ENCODE data around the gene FOXJ1. TPM values are rescaled to one million over a fixed set of nuclear protein-coding genes. Genes with fewer than 3 reads are reported as not detected.

Gene FOXJ1
- total and polyA plus RNA-seq, 4 donors, result under 0.01 to 1.5 TPM; not detected in 2

DNA sequence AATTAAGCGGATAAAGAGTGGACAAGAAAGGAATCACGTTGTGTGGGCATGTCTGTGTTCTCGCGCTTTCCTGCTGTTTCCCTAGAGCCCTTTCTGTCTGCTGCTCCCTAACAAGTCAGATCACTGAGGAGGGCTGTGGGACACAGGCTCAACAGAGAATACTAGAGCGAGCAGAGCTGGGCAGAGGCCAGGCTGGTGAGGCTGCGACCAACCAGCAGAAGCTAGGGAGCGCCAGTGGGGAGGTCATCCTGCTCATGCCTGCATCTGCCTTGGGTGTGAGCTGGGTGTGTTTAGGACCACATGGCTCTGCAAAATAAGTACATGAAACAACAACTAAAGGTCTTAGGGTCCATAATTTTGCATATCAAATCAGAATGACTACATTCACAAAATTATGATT is 11.5 kb upstream of the FOXJ1 start:
- TF ChIP-seq EGR1 (IDR thresholded peaks at IDR 0.05; ENCODE audit: low read depth in 2 of 2) (no peak), HNF4A (conservative IDR thresholded peaks at IDR 0.05) (no peak), RXRA (IDR thresholded peaks at IDR 0.05) (no peak), SP1 (IDR thresholded peaks at IDR 0.05) (no peak), JUND (IDR thresholded peaks at IDR 0.05) (no peak), RAD21 (IDR thresholded peaks at IDR 0.05) (no peak), TAF1 (conservative IDR thresholded peaks at IDR 0.05) (no peak), HNF4G (IDR thresholded peaks at IDR 0.05) (no peak), GABPA (IDR thresholded peaks at IDR 0.05 in 1 of 2, conservative IDR thresholded peaks at IDR 0.05 in 1 of 2) (no peak), YY1 (IDR thresholded peaks at IDR 0.05) (no peak), FOXA1 (IDR thresholded peaks at IDR 0.05) (no peak), FOXA2 (IDR thresholded peaks at IDR 0.05) (no peak), NR2F2 (IDR thresholded peaks at IDR 0.05) (no peak)
- TF ChIP-seq, protein P1, sequence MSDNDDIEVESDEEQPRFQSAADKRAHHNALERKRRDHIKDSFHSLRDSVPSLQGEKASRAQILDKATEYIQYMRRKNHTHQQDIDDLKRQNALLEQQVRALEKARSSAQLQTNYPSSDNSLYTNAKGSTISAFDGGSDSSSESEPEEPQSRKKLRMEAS (IDR thresholded peaks at IDR 0.05), result no peak
- TF ChIP-seq, protein P2, sequence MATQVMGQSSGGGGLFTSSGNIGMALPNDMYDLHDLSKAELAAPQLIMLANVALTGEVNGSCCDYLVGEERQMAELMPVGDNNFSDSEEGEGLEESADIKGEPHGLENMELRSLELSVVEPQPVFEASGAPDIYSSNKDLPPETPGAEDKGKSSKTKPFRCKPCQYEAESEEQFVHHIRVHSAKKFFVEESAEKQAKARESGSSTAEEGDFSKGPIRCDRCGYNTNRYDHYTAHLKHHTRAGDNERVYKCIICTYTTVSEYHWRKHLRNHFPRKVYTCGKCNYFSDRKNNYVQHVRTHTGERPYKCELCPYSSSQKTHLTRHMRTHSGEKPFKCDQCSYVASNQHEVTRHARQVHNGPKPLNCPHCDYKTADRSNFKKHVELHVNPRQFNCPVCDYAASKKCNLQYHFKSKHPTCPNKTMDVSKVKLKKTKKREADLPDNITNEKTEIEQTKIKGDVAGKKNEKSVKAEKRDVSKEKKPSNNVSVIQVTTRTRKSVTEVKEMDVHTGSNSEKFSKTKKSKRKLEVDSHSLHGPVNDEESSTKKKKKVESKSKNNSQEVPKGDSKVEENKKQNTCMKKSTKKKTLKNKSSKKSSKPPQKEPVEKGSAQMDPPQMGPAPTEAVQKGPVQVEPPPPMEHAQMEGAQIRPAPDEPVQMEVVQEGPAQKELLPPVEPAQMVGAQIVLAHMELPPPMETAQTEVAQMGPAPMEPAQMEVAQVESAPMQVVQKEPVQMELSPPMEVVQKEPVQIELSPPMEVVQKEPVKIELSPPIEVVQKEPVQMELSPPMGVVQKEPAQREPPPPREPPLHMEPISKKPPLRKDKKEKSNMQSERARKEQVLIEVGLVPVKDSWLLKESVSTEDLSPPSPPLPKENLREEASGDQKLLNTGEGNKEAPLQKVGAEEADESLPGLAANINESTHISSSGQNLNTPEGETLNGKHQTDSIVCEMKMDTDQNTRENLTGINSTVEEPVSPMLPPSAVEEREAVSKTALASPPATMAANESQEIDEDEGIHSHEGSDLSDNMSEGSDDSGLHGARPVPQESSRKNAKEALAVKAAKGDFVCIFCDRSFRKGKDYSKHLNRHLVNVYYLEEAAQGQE (IDR thresholded peaks at IDR 0.05), result no peak
- TF ChIP-seq, protein P3, sequence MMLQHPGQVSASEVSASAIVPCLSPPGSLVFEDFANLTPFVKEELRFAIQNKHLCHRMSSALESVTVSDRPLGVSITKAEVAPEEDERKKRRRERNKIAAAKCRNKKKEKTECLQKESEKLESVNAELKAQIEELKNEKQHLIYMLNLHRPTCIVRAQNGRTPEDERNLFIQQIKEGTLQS (IDR thresholded peaks at IDR 0.05), result no peak
- TF ChIP-seq, protein P4, sequence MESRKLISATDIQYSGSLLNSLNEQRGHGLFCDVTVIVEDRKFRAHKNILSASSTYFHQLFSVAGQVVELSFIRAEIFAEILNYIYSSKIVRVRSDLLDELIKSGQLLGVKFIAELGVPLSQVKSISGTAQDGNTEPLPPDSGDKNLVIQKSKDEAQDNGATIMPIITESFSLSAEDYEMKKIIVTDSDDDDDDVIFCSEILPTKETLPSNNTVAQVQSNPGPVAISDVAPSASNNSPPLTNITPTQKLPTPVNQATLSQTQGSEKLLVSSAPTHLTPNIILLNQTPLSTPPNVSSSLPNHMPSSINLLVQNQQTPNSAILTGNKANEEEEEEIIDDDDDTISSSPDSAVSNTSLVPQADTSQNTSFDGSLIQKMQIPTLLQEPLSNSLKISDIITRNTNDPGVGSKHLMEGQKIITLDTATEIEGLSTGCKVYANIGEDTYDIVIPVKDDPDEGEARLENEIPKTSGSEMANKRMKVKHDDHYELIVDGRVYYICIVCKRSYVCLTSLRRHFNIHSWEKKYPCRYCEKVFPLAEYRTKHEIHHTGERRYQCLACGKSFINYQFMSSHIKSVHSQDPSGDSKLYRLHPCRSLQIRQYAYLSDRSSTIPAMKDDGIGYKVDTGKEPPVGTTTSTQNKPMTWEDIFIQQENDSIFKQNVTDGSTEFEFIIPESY (IDR thresholded peaks at IDR 0.05), result no peak
- TF ChIP-seq, protein P5, sequence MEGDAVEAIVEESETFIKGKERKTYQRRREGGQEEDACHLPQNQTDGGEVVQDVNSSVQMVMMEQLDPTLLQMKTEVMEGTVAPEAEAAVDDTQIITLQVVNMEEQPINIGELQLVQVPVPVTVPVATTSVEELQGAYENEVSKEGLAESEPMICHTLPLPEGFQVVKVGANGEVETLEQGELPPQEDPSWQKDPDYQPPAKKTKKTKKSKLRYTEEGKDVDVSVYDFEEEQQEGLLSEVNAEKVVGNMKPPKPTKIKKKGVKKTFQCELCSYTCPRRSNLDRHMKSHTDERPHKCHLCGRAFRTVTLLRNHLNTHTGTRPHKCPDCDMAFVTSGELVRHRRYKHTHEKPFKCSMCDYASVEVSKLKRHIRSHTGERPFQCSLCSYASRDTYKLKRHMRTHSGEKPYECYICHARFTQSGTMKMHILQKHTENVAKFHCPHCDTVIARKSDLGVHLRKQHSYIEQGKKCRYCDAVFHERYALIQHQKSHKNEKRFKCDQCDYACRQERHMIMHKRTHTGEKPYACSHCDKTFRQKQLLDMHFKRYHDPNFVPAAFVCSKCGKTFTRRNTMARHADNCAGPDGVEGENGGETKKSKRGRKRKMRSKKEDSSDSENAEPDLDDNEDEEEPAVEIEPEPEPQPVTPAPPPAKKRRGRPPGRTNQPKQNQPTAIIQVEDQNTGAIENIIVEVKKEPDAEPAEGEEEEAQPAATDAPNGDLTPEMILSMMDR (IDR thresholded peaks at IDR 0.05; ENCODE audit: low read depth, low read length, missing input control), result no peak
- no peak overlapping the region for H3K9ac ChIP-seq (ENCODE audit: low read depth in 1 of 2, low read length in 2 of 2)
- H3K36me3 ChIP-seq (ENCODE audit: control insufficient read depth in 4 of 4, insufficient read depth in 3 of 4, low read depth in 1 of 4, low read length in 3 of 4), result no peaks in the 10 kb centered on the region
- no peaks in the 10 kb centered on the region for H3K9me3 ChIP-seq (ENCODE audit: control insufficient read depth in 4 of 4, low read length in 3 of 4)
- WGBS, result 94% methylated on average over 7 of the region's 7 CpGs
- H3K4me3 ChIP-seq (ENCODE audit: low read depth in 1 of 3, low read length in 3 of 3), result no peak overlapping the region
- H3K4me1 ChIP-seq (ENCODE audit: control insufficient read depth in 4 of 4, insufficient read depth in 4 of 4, low read length in 3 of 4), result peaks cover 0 to 13% (median 11%) of the 10 kb centered on the region in 4 donors
- H3K27me3 ChIP-seq (ENCODE audit: control insufficient read depth in 4 of 4, insufficient read depth in 4 of 4, low read length in 3 of 4), result no peaks in the 10 kb centered on the region
- DNase-seq (ENCODE audit: low spot score), result peak; percentile 31
- no peak overlapping the region for H3K27ac ChIP-seq (ENCODE audit: low read depth in 1 of 2, low read length in 2 of 2)
